K562 (cell line): ENCODE measurements around the gene OVOL3. TPM values are rescaled to one million over a fixed set of nuclear protein-coding genes. Genes with fewer than 3 reads are reported as not detected.

ENCODE experiments used
- ATAC-seq: fragments of 200-7000 bp; cut with Tn5 transposase; 3 replicates; pipeline ENCODE4 v1.9.1; 2020; ENCODE audit warnings: moderate library complexity
- BruUV-seq: library from RNA; stranded (reverse); fragments of 400-500 nt; replicated peaks from 2 replicates; lab custom pipeline; 2021; lab: Mats Ljungman, UMichigan
- CTCF ChIA-PET: fragments of 300-600 bp; formaldehyde crosslinking; extraction: SDS; loops from one replicate; lab custom pipeline; 2021; ENCODE audit warnings: low intra/inter-chr PET ratio; lab: Yijun Ruan, JAX
- POLR2A ChIA-PET: fragments of 300-600, 350-650 bp; sonication (Branson Sonifier 250); formaldehyde crosslinking; extraction: SDS; loops from one replicate; lab custom pipeline; 2021; ENCODE audit warnings: antibody characterized with exemption, inconsistent platforms; lab: Yijun Ruan, JAX
- DNase-seq, 4 experiments: peaks; one replicate each; pipeline versions ENCODE4 v3.0.0 to v3.0.0-alpha.2; 2011 to 2018; ENCODE audit warnings: low spot score in 3 of 4, mixed read lengths in 3 of 4; ENCODE audit errors: extremely low read depth in 1 of 4
- FAIRE-seq: peaks from 2 replicates; lab custom pipeline; 2011; peaks lifted over from hg19 to GRCh38; lab: Jason Lieb, UNC
- H2AFZ ChIP-seq: 2 replicates; pipeline ENCODE4 v1.6.0; 2011; ENCODE audit warnings: low read depth, low read length, control low read depth, inconsistent platforms
- H3K27ac ChIP-seq: fragments of 200-600 bp; 3 replicates; pipeline ENCODE4 v1.8.0; 2011; ENCODE audit warnings: low read depth, mild to moderate bottlenecking, control low read depth, inconsistent platforms, low read length, moderate library complexity, mixed read lengths; ENCODE audit errors: extremely low read depth
- H3K27me3 ChIP-seq, 2 experiments: fragments of 300-600 bp in 1 of 2; 2 replicates in 1 of 2; 3 replicates in 1 of 2; pipeline versions ENCODE4 v1.6.0 to v1.8.0; 2011; ENCODE audit warnings: inconsistent platforms in 2 of 2, low read length in 2 of 2, mild to moderate bottlenecking in 1 of 2, mixed read lengths in 1 of 2, moderate library complexity in 1 of 2; ENCODE audit not compliant: control insufficient read depth in 2 of 2, insufficient read depth in 2 of 2
- H3K36me3 ChIP-seq: fragments of 300-600 bp; 3 replicates; pipeline ENCODE4 v1.8.0; 2011; ENCODE audit warnings: mild to moderate bottlenecking, low read length, inconsistent platforms; ENCODE audit not compliant: control insufficient read depth, insufficient read depth
- H3K4me1 ChIP-seq, 2 experiments: fragments of 200-600 bp in 1 of 2; replicated peaks in 1 of 2; 2 replicates in 1 of 2; 3 replicates in 1 of 2; pipeline versions ENCODE4 v1.5.1 to v1.8.0; 2011; ENCODE audit warnings: inconsistent platforms in 2 of 2, low read length in 2 of 2, mild to moderate bottlenecking in 1 of 2, mixed read lengths in 1 of 2, moderate library complexity in 1 of 2; ENCODE audit not compliant: control insufficient read depth in 2 of 2, insufficient read depth in 2 of 2
- H3K4me2 ChIP-seq: 2 replicates; pipeline ENCODE4 v1.6.1; 2011; ENCODE audit warnings: low read length, control low read depth, inconsistent platforms, mixed read lengths; ENCODE audit not compliant: insufficient read depth
- H3K4me3 ChIP-seq: fragments of 200-600 bp; sonication (generic), shearing (Covaris generic); 2 replicates; pipeline ENCODE4 v1.5.1; 2016; ENCODE audit warnings: control low read depth, inconsistent platforms
- H3K79me2 ChIP-seq: fragments of 200-600 bp; 3 replicates; pipeline ENCODE4 v1.8.0; 2011; ENCODE audit warnings: low read length, inconsistent platforms; ENCODE audit not compliant: control insufficient read depth, insufficient read depth
- H3K9ac ChIP-seq, 2 experiments: 2 replicates each; pipeline versions ENCODE4 v1.6.0 to v1.6.1; 2011; ENCODE audit warnings: low read depth in 2 of 2, low read length in 2 of 2, control low read depth in 1 of 2, inconsistent platforms in 1 of 2, mild to moderate bottlenecking in 1 of 2, mixed read lengths in 1 of 2; ENCODE audit not compliant: insufficient read depth in 1 of 2
- H3K9me1 ChIP-seq: one replicate; pipeline ENCODE4 v1.6.0; 2011; ENCODE audit warnings: inconsistent platforms, mild to moderate bottlenecking, low read length, moderate library complexity; ENCODE audit not compliant: control insufficient read depth, insufficient read depth
- H3K9me3 ChIP-seq: replicated peaks from 2 replicates; pipeline ENCODE4 v1.5.1; 2011; ENCODE audit warnings: low read depth, low read length, inconsistent platforms; ENCODE audit not compliant: control insufficient read depth, insufficient read depth
- H4K20me1 ChIP-seq: replicated peaks from 2 replicates; pipeline ENCODE4 v1.6.1; 2011; ENCODE audit warnings: low read length, inconsistent platforms, mixed read lengths; ENCODE audit not compliant: control insufficient read depth, insufficient read depth
- FOXA1 ChIP-seq: fragments of 450-650 bp; IDR thresholded peaks from 2 replicates; pipeline ENCODE4 v1.6.1; 2016; ENCODE audit warnings: mild to moderate bottlenecking, borderline replicate concordance
- POLR2G ChIP-seq: fragments of 200-400 bp; formaldehyde crosslinking; IDR thresholded peaks from 2 replicates; pipeline ENCODE4 v1.6.1; 2017; ENCODE audit warnings: low read depth, mild to moderate bottlenecking, antibody characterized with exemption, low read length, moderate library complexity
- RBFOX2 ChIP-seq: fragments of 200-400 bp; formaldehyde crosslinking; IDR thresholded peaks from 2 replicates; pipeline ENCODE4 v1.6.1; 2017; ENCODE audit warnings: low read depth, mild to moderate bottlenecking, low read length, moderate library complexity
- ZFPM2 ChIP-seq: fragments of 250-450 bp; sonication (Bioruptor Pico); IDR thresholded peaks from 2 replicates; pipeline ENCODE4 v1.5.1; 2022; ENCODE audit warnings: mild to moderate bottlenecking
- WGBS: fragments of 100-300 bp; shearing (Covaris generic); methylation state at CpG from one replicate; pipeline ENCODE4 v1.1.6; 2016; ENCODE audit warnings: low coverage, mixed read lengths; ENCODE audit not compliant: insufficient coverage; ENCODE audit errors: missing lambda C conversion rate; 5-methylcytosine and 5-hydroxymethylcytosine counted together
- in situ Hi-C: fragments of 300-500 bp; cut with MboI; formaldehyde crosslinking; loops from 4 replicates; pipeline ENCODE4 v1.15.0; 2018; ENCODE audit warnings: inconsistent platforms, mixed read lengths
- intact Hi-C: fragments of 100-400 bp; cut with micrococcal nuclease; formaldehyde crosslinking; loops from 2 replicates; pipeline ENCODE4 v1.14.2; 2022
- polyA plus RNA-seq, 8 experiments: library from polyadenylated mRNA; depleted of rRNA in 4 of 8; stranded (reverse) in 5 of 8; unstranded in 3 of 8; fragments of >200 nt; fragmentation: Nextera tagmentation in 2 of 8; fragmentation: Illumina TruSeq in 1 of 8; extraction: Ambion mirVana in 2 of 8; extraction: Trizol in 1 of 8; gene quantifications; 2 replicates each; pipeline versions ENCODE4 v1.2.1 to v1.2.3, GENCODE V29; 2011 to 2014; ENCODE audit warnings: inconsistent platforms in 1 of 8, missing spikeins in 1 of 8
- total RNA-seq, 7 experiments: library from RNA; depleted of rRNA in 6 of 7; stranded (reverse); fragments of >200 nt in 6 of 7; fragmentation: Illumina TruSeq in 2 of 7; extraction: Trizol in 2 of 7; gene quantifications; 2 replicates each; pipeline versions ENCODE4 v1.2.1 to v1.2.3, GENCODE V29; 2011 to 2021; ENCODE audit warnings: low replicate concordance in 1 of 7
- TF ChIP-seq, protein P1 (sequence below): fragments of 450-650 bp; IDR thresholded peaks from 2 replicates; pipeline ENCODE4 v1.6.1; 2016; ENCODE audit warnings: missing biosample characterization, missing genetic modification characterization

OVOL3 gene
- total and polyA plus RNA-seq, 9 of the 15 experiments (the other 6 are each of a cell fraction or from before 2014, with no cell fraction given), result not detected

DNA sequence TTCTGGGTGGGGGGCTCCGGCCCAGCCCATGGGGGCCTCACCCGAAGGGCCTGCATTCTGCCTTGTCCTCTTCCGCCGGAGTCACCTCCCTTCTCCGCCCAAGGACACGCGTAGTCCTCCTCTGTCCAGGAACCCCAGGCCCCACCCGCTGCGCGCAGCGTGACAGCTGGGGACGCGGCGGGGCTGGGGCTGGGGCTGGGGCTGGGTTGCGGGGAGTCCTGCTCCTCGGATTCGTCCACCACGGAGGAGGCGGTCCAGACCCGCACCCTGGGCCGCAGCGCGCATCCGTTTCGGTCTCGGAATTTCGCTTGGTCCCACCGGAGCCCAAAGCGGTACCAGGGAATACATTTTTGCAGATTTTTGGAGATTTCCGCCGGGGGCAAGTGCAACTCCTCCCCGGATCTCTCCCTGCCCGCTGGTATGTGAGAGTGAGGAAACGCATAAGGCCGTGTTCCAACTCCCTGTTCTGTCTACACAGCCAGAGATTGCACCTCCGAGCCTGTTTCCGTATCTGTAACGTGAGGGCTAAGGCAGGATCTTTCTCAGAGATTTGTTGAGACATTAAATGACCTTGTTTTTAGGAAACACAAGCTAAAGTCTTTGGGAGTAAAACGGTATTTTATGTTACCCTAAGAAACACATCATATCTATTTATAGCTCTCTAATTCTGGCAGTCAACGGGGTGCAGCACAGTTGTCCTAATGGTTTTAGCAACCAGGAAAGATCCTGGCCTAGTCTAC, 41.6 kb downstream of the OVOL3 start, which contains the start of gene COX7A1:
COX7A1 (minus strand) TSS at position 96 of the 740 bp plus-strand sequence; CDS start at position 56, 40 bp downstream.
- intact Hi-C loops, result no loop called here
- Histone ChIP-seq H3K9me3 (no peaks in the 10 kb centered on the region), H3K9ac (no peak within 1 kb of the TSS), H3K36me3 (peaks cover 42% of the 10 kb centered on the region; the same call in 2 of the 3 replicates), H3K9me1 (no peaks in the 10 kb centered on the region), H4K20me1 (no peaks in the 10 kb centered on the region), H3K27me3 (no peaks in the 10 kb centered on the region), H3K4me2 (no peak within 1 kb of the TSS), H3K4me3 (no peak within 1 kb of the TSS), H3K4me1 (peaks cover 0 to 13% of the 10 kb centered on the region in 2 experiments; a peak in 2 of 5 replicates), H3K27ac (no peak within 1 kb of the TSS), H2AFZ (no peak within 1 kb of the TSS), H3K79me2 (no peaks in the 10 kb centered on the region)
- ATAC-seq, result peak; percentile 44; the same call in 2 of the 3 replicates
- in situ Hi-C loops, result no loop called here
- no TSS peak for BruUV-seq
- WGBS, result 91% methylated on average over 10 of the region's 40 CpGs
- DNase-seq, result no peak
- ChIA-PET POLR2A (interaction anchor here (0.5 to 1.7 kb wide), 4 partner anchors 48 to 209 kb away, joined by 3 to 4 read pairs (median 4); partner anchors contain the start of genes ZNF146 and ZNF565), CTCF (no interaction called here)
- TF ChIP-seq, protein P1, sequence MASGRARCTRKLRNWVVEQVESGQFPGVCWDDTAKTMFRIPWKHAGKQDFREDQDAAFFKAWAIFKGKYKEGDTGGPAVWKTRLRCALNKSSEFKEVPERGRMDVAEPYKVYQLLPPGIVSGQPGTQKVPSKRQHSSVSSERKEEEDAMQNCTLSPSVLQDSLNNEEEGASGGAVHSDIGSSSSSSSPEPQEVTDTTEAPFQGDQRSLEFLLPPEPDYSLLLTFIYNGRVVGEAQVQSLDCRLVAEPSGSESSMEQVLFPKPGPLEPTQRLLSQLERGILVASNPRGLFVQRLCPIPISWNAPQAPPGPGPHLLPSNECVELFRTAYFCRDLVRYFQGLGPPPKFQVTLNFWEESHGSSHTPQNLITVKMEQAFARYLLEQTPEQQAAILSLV (tag), result no peak
- TF ChIP-seq ZFPM2 (CRISPR knock-in tag) (no peak), FOXA1 (no peak), RBFOX2 (peak; percentile 46; the same call in 1 of the 2 replicates), POLR2G (peak; percentile 12; the same call in 1 of the 2 replicates)
- FAIRE-seq, result no peak
